Right lobe of liver (tissue), 4 donors: ENCODE measurements around the gene ADD2.

Source experiments
- CTCF ChIP-seq, 4 donors: fragments of 200-600 bp in 3 of 4; fragments of 450-650 bp in 1 of 4; IDR thresholded peaks; one replicate each; pipeline versions ENCODE4 v1.5.1 to v1.8.0; 2016 to 2022; ENCODE audit warnings: antibody characterized with exemption in 4 of 4, mild to moderate bottlenecking in 2 of 4
- POLR2A ChIP-seq: fragments of 450-650 bp; IDR thresholded peaks from one replicate; pipeline ENCODE4 v1.6.1; 2017; ENCODE audit warnings: antibody characterized with exemption, mild to moderate bottlenecking
- donor health status: DM: no; HTN: no; CAD: no.
- donor health status: DM: no; HTN: no; CAD: no.
- donor health status: DM: no; HTN: yes; CAD: no.

GRCh38 chr2:70801607-70802263, 33.7 kb upstream of the ADD2 start:
- TF ChIP-seq CTCF (IDR thresholded peaks at IDR 0.05) (no peak), POLR2A (no peak)
